Stimulated activated CD8-positive, alpha-beta memory T cell treated with anti-CD3 and anti-CD28 coated beads, Interleukin-7, amount 100 ng/mL, for 24 hours (primary cell): ENCODE measurements around the gene C22orf23.
A peak's percentile ranks its signal among the peaks of the same experiment; 100 is the strongest.

Experiments
- DNase-seq: peaks from one replicate; pipeline ENCODE4 v3.0.0-alpha.2; 2020; ENCODE audit warnings: low read depth

C22orf23 gene

GRCh38 chr22:37953437-37954179 lies at the start of gene C22orf23, which contains the start of gene POLR2F:
Gene C22orf23, minus strand, starts transcription at chr22:37953601. Its CDS starts 452 bp downstream, at chr22:37953149.
Gene POLR2F, plus strand, starts transcription at chr22:37953699. Its CDS starts 89 bp downstream, at chr22:37953788.
- peak; percentile 92 for DNase-seq

DNA sequence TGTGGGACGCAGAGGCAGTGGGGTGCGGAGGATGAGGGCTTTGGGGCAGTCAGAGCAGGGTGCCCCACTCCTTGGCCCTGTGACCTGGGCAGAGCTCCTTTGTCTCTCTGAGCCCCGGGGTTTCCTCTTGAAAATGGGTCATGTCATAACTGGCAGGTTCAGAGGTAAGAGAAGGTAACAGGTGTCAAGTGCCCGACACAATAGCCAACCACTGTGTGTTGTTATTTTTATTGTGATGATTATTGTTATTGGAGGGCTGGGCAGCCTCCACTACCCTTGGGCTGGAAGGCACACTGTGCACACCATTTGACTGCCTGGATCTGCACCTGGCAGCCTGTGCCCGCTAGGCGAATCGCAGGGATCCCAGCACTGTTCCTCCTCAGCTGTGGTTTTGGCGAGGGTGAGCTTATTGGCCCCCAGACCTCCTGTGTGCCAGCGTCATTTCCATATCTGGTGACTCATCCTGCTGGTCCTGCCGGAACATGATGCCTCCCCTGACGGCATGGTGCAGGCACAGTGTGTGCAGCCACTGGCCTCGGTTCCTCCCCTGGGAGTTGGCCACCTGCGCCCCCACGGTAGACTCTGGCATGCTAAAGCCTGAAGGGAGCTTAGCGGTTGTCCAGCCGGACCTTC lies 46.4 kb upstream of the C22orf23 start:
- no peak for DNase-seq

DNA sequence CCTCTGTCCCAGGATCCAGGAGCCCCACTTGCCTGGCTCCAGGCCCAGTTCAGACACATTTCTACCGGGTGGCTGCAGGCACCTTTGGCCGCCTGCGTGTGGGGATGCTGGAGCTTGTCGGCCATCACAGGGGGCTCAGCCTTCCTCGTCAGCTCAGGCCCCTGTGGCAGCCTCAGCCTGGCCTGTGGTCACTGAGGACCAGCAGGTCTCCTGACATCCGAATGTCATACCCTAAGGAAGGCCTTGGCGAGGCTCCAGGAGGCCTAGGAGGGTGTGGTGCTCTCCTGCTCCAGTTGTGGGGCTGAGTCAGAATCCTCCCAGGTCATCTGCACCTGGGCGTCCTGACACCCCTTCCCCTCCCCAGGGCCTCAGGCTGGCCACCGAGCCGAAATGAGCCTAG lies 45.8 kb upstream of the C22orf23 start:
- no peak for DNase-seq

GRCh38 chr22:37998543-37998942 lies 45.1 kb upstream of the C22orf23 start:
- DNase-seq, result no peak

DNA sequence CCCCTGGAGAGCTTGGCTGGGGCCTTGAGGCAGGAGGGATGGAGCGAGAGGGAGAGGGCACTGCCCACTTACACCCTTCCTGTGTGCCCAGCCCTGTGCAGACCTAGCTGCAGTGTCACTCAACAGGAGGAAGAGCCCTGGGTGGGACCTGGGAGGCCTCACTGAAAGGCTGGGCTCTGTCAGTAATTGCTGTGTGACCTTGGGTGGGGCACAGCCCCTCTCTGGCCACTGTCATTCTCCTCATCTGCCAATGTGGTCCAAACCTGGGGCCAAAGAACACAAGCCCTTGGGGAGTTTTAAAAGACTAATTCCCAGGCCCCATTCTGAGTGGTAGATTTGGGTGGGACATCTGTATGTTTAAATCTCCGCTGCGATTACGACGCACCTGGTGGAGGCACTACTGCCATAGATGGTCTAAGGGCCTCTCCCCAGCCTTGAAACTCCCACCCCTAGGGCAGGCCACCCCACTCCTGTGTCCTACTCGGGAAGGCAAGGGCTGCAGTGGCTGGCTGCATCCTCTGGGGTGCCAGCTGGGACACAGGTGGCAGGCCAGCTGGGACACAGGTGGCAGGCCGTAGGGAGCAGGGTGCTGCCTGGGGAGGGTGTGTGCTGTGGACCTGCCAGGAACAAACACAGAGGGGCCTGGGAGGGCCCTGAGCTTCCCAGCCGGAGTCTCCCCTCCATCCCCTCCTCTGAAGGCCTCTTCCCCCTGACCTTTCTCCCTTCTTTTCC lies 43.3 kb upstream of the C22orf23 start:
- no peak for DNase-seq

DNA sequence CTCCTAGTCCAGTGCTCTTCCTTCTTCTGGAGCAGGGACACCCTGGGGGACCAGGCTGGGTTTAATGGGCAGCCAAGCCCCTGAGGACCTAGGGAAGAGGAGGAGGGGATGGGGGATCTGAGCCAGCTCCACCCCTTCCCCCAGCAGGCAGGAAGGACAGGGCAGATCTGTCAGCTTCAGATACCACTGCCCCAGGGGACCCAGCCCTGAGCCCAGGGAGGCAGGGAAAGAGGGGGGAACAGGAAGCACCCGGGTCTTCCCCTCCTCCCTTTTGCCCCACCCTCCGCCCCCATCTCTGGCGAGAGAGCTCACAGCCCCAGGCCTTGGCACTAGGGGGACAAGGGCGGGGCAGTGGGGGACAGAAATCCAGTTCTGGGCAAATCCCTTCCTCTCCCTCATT lies 42.7 kb upstream of the C22orf23 start:
- no peak for DNase-seq

- DNase-seq, result no peak
Measured at GRCh38 chr22:37995460-37995859, 42.1 kb upstream of the C22orf23 start.

- no peak for DNase-seq
Measured at GRCh38 chr22:37994982-37995381, 41.6 kb upstream of the C22orf23 start.

DNA sequence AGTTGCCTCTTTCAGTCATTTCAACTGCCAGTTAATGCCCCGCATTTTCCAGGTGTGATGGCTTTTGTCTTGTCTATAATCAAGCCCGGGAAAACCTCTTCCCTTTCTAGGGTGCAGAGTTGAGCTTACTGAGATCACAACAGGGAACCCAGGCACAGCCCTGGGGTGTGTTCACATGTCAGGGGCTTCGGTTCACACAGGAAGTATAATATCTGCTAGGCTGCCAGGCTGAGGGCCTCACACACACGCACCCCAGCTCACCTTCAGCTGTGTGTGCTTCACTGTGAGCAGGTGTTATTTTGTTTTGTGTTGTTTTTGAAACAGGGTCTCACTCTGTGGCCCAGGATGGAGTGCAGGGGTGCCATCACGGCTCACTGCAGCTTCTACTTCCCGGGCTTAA lies 40.6 kb upstream of the C22orf23 start:
- no peak for DNase-seq

- DNase-seq, result no peak
Measured at GRCh38 chr22:37991731-37992442, 38.5 kb upstream of the C22orf23 start.

DNA sequence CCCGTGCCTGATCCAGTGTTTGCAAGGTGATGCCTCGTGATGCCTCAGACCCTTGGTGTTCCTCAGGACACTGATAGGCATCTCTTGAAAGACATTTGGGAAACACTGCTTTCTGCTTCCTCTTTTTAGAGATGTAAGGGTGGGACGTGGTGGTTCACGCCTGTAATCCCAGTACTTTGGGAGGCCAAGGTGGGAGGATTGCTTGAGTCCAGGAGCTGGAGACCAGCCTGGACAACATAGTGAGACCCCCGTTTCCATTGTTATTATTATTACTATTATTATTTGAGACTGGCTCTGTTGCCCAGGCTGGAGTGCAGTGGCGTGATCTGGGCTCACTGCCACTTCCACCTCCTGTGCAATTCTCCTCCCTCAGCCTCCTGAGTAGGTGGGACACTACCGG lies 37.5 kb upstream of the C22orf23 start:
- DNase-seq, result no peak

DNA sequence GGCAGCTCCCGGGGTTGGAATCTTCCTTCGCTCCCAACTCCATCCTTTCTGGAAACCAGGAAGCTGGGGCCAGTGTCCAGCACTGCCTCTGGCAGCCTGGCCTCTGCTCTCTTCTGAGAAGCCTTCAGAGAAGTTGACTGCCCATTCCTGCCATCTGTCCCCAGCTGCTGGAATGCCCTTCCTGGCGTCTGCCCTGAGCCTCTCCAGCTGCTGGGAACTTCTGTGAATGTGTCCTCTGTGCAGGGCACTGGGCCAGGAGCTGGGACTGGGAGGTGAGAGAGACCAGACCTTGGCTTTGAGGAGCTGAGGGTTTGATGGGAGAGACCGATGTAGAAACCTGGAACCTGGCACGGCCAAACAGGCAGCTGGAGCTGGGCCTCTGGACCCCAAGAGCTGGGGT lies 36.9 kb upstream of the C22orf23 start:
- DNase-seq, result no peak

DNA sequence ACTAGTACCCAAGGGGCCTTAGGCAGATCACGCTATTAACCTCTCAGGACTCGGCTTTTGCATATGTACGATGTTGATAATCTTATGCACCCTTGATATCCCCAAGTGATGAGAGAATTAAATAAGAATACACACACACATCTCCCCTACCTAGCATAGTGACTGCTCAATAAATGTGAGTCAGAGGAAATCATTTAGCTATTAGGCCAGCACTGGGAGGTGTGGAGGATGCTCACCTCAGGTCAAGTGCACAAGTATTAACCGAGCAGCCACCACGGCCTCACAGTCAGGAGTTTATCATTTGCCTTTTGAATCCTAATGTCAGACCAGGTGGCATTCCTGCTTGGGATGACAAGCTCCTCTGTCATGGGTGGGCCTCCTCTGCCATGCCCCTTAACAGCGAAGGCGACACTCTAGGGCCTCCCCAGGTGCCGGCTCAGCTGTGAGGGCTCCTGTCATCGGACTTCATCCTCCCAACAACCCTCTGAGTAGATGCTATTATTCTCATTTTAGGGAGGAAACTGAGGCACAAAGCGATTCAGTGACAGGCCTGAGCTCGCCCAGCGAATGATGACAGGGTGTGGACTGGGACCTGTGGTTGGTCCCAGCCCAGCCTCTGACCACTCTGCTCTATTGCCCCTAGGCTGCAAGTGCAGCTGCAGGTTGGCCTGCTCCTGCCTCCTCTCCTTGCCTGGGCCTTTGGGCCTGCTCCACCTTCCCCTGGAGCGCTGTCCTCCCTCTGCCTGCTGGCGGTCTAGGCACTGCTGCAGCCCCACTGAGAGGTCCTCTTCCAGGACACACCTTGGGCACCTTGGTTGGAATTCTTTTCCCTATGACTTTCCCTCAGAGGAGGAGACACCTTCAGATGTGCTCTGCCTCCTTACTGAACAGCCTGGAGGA lies 36.0 kb upstream of the C22orf23 start:
- DNase-seq, result no peak

DNA sequence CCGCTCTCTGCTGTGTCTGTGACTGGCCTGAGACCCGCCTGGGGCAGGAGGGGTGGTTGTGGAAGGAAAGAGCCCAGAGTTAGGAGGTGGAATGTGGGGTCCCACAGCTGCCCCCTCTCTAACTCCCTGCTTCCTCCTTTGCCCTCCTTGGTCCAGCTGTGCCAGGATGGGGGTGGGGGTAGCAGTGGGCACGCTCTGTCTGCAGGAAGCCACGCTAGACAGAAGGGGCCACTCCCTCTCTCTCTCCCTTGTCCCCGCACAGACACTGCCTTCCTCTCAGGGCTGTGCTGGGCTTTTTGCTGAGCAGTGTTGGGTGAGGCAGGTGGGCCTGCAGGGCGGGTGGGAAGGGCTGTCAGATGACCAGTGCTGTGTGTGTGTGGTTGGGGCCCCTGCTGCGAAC lies 33.0 kb upstream of the C22orf23 start:
- no peak for DNase-seq

GRCh38 chr22:37985751-37986281 lies 32.4 kb upstream of the C22orf23 start:
- DNase-seq, result no peak

DNA sequence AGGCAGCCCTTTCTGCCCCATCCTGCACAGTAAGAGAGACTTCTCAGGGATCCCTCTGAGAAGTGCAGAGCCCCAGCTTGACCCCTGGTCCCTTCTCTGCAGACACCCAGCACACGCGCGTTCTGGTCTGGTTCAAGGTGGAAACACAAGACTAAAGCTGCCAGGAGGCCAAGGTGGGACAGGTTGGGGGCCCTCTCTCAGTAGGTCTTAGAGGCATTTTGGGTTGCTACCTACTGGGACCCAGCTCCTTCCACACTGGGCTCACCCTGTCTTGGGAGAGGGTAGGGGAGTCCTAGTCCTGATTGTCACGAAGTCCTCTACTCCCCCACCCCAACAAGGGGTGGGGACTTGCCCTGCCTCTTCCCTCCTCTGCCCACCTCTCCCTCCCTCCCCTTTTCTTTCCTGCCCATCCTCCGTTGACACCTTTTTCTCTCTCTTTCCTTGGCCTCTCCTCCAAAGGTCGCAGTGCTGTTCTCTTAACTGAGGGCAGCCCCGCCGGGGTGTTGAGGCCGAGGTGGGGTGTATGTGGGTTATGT lies 31.7 kb upstream of the C22orf23 start:
- DNase-seq, result no peak

DNA sequence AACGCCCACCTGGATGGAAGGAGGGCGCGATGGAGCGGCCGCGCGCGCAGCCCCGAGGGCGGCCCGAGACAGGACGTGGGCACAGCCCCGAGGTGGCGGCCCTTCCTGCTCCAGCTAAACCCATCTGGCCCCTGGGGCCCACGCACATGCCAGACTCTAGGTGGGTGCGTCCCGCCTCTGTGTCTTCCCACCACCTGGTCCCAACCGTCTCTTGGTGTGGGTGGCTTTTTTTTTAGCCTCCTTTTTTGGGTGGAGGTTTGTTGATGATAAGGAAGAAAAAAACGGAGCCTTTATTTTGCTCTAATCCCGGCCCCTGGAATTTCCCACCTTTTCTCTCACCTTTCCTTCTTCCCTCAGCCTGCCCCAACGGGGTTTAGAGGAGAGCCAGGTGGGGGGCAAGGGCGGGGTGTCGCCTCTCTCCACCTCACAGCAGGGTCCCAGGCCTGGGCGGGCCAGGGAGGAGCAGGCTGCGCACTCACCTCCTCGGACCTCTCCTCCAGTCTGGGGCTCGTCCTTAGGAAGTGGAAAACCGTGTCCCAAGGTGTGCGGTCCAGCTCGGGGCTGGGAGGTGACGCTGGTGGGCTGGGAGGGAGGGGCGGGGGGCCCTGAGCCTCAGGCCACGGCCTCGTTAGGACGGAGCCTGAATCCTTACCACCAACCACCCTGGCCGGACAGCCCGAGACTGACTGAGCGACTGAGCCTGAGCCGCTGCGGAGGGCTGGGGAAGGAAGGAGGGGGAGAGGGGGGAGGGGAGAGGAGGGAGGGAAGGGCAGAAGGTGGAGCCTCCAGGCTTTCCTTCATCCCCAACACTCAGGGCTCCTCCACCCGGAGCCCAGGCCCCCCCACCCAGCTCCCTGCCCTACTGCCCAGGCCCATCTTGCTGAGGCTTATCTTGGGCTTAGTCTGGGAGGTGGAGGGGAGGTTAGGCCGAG lies 30.7 kb upstream of the C22orf23 start, which contains the start of gene SOX10:
Gene SOX10, minus strand, starts transcription at position 696 of the 932 bp plus-strand sequence. CDS start 771 bp downstream, outside the sequence.
- no peak for DNase-seq

GRCh38 chr22:37982938-37983859 lies 29.8 kb upstream of the C22orf23 start:
- no peak for DNase-seq
